Neuron (in vitro differentiated cells): ENCODE measurements around the gene B2M.

Experiments
- H2AFZ ChIP-seq: one replicate; pipeline ENCODE4 v1.6.1; 2013; ENCODE audit warnings: low read depth, mild to moderate bottlenecking, inconsistent platforms, low read length, moderate library complexity
- H3K27me3 ChIP-seq: one replicate; pipeline ENCODE4 v1.6.1; 2013; ENCODE audit warnings: low read length; ENCODE audit not compliant: insufficient read depth
- H3K36me3 ChIP-seq: one replicate; pipeline ENCODE4 v1.6.1; 2013; ENCODE audit warnings: low read length; ENCODE audit not compliant: insufficient read depth
- H3K4me1 ChIP-seq: one replicate; pipeline ENCODE4 v1.6.1; 2013; ENCODE audit warnings: low read length; ENCODE audit not compliant: insufficient read depth
- H3K4me3 ChIP-seq: 2 replicates; pipeline ENCODE4 v1.5.1; 2013; ENCODE audit warnings: mild to moderate bottlenecking, low read length, moderate library complexity
- H3K9me3 ChIP-seq: one replicate; pipeline ENCODE4 v1.6.1; 2013; ENCODE audit warnings: low read length

B2M gene

DNA sequence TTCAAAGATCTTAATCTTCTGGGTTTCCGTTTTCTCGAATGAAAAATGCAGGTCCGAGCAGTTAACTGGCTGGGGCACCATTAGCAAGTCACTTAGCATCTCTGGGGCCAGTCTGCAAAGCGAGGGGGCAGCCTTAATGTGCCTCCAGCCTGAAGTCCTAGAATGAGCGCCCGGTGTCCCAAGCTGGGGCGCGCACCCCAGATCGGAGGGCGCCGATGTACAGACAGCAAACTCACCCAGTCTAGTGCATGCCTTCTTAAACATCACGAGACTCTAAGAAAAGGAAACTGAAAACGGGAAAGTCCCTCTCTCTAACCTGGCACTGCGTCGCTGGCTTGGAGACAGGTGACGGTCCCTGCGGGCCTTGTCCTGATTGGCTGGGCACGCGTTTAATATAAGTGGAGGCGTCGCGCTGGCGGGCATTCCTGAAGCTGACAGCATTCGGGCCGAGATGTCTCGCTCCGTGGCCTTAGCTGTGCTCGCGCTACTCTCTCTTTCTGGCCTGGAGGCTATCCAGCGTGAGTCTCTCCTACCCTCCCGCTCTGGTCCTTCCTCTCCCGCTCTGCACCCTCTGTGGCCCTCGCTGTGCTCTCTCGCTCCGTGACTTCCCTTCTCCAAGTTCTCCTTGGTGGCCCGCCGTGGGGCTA lies at the start of gene B2M, which contains the start of gene PATL2:
Gene B2M, plus strand, starts transcription at position 422 of the 647 bp plus-strand sequence. Its CDS starts 30 bp downstream, at position 452.
Gene PATL2, minus strand, starts transcription at position 228 of the 647 bp plus-strand sequence. CDS start 34,833 bp downstream, outside the sequence.
- H3K4me1 ChIP-seq, result peaks cover 11% of the 10 kb centered on the region
- no peaks in the 10 kb centered on the region for H3K27me3 ChIP-seq
- H2AFZ ChIP-seq, result peak within 1 kb of the TSS; percentile 91
- peaks cover 13% of the 10 kb centered on the region for H3K36me3 ChIP-seq
- no peaks in the 10 kb centered on the region for H3K9me3 ChIP-seq
- peak within 1 kb of the TSS; percentile 80 for H3K4me3 ChIP-seq

DNA sequence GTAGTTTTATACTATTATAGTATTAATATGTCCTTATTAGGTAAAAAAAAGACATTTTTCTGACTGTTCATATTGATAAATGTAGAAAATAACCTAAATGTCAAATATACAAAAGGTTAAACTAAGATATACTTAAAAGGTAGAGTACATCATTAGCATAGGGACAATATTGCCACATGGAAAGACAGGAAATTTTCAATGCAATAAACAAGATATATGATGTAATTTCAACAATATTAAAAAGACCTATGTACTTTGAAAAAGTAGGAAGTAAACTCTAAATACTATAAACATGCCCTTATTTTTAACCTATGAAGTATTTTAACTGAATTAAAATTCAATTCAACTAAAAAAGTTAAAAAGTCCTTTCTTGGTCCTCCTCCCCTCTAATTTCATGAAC lies 49.7 kb upstream of the B2M start:
- Histone ChIP-seq H3K9me3 (no peaks in the 10 kb centered on the region), H3K27me3 (no peaks in the 10 kb centered on the region), H3K4me3 (peak overlapping the region; percentile 85)

GRCh38 chr15:44662478-44663409 lies 48.6 kb upstream of the B2M start:
- Histone ChIP-seq H3K4me1 (peaks cover 16% of the 10 kb centered on the region), H2AFZ (peak overlapping the region; percentile 46), H3K9me3 (no peaks in the 10 kb centered on the region), H3K27me3 (no peaks in the 10 kb centered on the region), H3K4me3 (peak overlapping the region; percentile 85), H3K36me3 (peaks cover 13% of the 10 kb centered on the region)

More for the DNA sequence above, 49.7 kb upstream of the B2M start:
- peaks cover 19% of the 10 kb centered on the region for H3K36me3 ChIP-seq
- H3K4me1 ChIP-seq, result peaks cover 16% of the 10 kb centered on the region
- no peak overlapping the region for H2AFZ ChIP-seq

DNA sequence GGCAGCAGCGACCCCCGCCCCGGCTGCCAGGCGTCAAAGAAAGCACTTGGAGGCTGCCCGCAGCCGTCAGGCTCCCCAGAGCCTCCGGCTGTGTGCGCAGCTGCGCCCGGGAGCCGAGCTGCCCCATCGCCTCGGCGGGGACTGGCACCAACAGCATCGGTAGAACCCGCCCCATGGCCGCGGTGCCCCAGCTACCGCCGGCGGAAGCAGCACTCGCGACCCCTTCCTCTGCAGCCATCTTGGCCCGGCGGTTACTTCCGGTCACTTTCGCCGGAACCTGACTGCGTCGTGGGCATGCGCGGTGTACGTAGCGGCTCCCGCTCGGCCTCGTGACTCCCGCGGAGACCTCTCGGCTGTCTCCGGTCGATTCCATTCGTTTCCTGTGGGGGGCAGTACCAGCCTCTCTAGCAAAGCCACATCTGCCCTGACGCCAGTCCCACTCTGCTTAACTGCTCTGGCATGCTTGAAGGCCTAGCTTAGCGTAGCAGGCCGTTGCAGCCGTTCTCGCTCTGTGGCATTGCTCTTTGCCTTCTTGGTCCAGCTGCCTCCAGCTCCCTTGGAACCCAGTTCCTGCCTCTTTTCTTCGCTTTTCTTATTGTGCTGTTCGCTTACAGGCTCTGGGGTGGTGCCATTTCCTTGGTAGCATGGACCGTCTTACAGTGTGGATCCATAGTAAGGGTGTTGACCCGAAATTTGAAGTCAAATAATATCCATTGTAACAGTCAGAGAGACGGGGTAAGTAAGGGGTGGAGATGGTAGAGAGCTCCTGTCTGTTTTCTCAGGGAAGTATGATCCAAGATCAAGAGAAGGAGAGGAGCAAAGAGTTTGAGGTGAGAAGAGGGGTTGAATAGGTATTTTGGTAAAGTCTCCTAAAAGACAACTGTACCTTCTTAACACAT lies 47.7 kb upstream of the B2M start, which contains the start of gene SPG11:
Gene SPG11, minus strand, starts transcription at position 253 of the 899 bp plus-strand sequence. Its CDS starts 15 bp downstream, at position 238.
- H2AFZ ChIP-seq, result peak within 1 kb of the TSS; percentile 89

GRCh38 chr15:44666210-44667038 lies 44.9 kb upstream of the B2M start:
- Histone ChIP-seq H3K27me3 (peaks cover 5% of the 10 kb centered on the region), H3K4me3 (no peak overlapping the region), H3K4me1 (peaks cover 16% of the 10 kb centered on the region), H3K9me3 (no peaks in the 10 kb centered on the region), H2AFZ (no peak overlapping the region), H3K36me3 (no peaks in the 10 kb centered on the region)

More for the DNA sequence above, 47.7 kb upstream of the B2M start, which contains the start of gene SPG11:
- Histone ChIP-seq H3K4me1 (peaks cover 16% of the 10 kb centered on the region), H3K9me3 (no peaks in the 10 kb centered on the region), H3K4me3 (peak within 1 kb of the TSS; percentile 85), H3K36me3 (peaks cover 13% of the 10 kb centered on the region), H3K27me3 (no peaks in the 10 kb centered on the region)

GRCh38 chr15:44667039-44667360 lies 44.3 kb upstream of the B2M start:
- H3K36me3 ChIP-seq, result no peaks in the 10 kb centered on the region
- peaks cover 12% of the 10 kb centered on the region for H3K4me1 ChIP-seq
- H3K4me3 ChIP-seq, result no peak overlapping the region
- H3K27me3 ChIP-seq, result peaks cover 5% of the 10 kb centered on the region
- no peak overlapping the region for H2AFZ ChIP-seq
- no peaks in the 10 kb centered on the region for H3K9me3 ChIP-seq

- H3K4me3 ChIP-seq, result no peak overlapping the region
- no peaks in the 10 kb centered on the region for H3K9me3 ChIP-seq
- no peaks in the 10 kb centered on the region for H3K36me3 ChIP-seq
- no peak overlapping the region for H2AFZ ChIP-seq
- peaks cover 1% of the 10 kb centered on the region for H3K4me1 ChIP-seq
- H3K27me3 ChIP-seq, result peaks cover 8% of the 10 kb centered on the region
Measured at GRCh38 chr15:44668921-44669320, 42.4 kb upstream of the B2M start.

GRCh38 chr15:44670087-44670950 lies 41.0 kb upstream of the B2M start:
- Histone ChIP-seq H2AFZ (no peak overlapping the region), H3K27me3 (peaks cover 8% of the 10 kb centered on the region), H3K4me1 (no peaks in the 10 kb centered on the region), H3K4me3 (no peak overlapping the region), H3K36me3 (no peaks in the 10 kb centered on the region), H3K9me3 (no peaks in the 10 kb centered on the region)

- Histone ChIP-seq H2AFZ (no peak overlapping the region), H3K36me3 (no peaks in the 10 kb centered on the region), H3K9me3 (no peaks in the 10 kb centered on the region), H3K4me3 (no peak overlapping the region), H3K4me1 (no peaks in the 10 kb centered on the region), H3K27me3 (peaks cover 12% of the 10 kb centered on the region)
Measured at GRCh38 chr15:44673639-44674038, 37.7 kb upstream of the B2M start.

GRCh38 chr15:44675911-44676310 lies 35.4 kb upstream of the B2M start:
- Histone ChIP-seq H3K27me3 (peaks cover 7% of the 10 kb centered on the region), H3K36me3 (no peaks in the 10 kb centered on the region)

GRCh38 chr15:44676676-44677075 lies 34.6 kb upstream of the B2M start:
- H2AFZ ChIP-seq, result no peak overlapping the region
- no peak overlapping the region for H3K4me3 ChIP-seq
- H3K9me3 ChIP-seq, result no peaks in the 10 kb centered on the region
- peaks cover 7% of the 10 kb centered on the region for H3K27me3 ChIP-seq
- peaks cover 5% of the 10 kb centered on the region for H3K4me1 ChIP-seq
- no peaks in the 10 kb centered on the region for H3K36me3 ChIP-seq

More at GRCh38 chr15:44675911-44676310, 35.4 kb upstream of the B2M start:
- no peak overlapping the region for H2AFZ ChIP-seq
- H3K4me3 ChIP-seq, result no peak overlapping the region
- peaks cover 5% of the 10 kb centered on the region for H3K4me1 ChIP-seq
- no peaks in the 10 kb centered on the region for H3K9me3 ChIP-seq
